HEK293T (cell line): ENCODE results near the gene PANX1.

Source experiments
- BHLHE40 ChIP-seq: fragments of 450-650 bp; IDR thresholded peaks from 2 replicates; pipeline ENCODE4 v1.6.1; 2016; ENCODE audit warnings: mild to moderate bottlenecking, moderate library complexity, borderline replicate concordance
- HDGF ChIP-seq: fragments of 450-650 bp; IDR thresholded peaks from 2 replicates; pipeline ENCODE4 v1.6.1; 2017; ENCODE audit warnings: antibody characterized with exemption, borderline replicate concordance
- SP1 ChIP-seq: fragments of 450-650 bp; IDR thresholded peaks from 2 replicates; pipeline ENCODE4 v1.6.1; 2017
- ZNF384 ChIP-seq: fragments of 450-650 bp; IDR thresholded peaks from 2 replicates; pipeline ENCODE4 v1.6.1; 2016

DNA sequence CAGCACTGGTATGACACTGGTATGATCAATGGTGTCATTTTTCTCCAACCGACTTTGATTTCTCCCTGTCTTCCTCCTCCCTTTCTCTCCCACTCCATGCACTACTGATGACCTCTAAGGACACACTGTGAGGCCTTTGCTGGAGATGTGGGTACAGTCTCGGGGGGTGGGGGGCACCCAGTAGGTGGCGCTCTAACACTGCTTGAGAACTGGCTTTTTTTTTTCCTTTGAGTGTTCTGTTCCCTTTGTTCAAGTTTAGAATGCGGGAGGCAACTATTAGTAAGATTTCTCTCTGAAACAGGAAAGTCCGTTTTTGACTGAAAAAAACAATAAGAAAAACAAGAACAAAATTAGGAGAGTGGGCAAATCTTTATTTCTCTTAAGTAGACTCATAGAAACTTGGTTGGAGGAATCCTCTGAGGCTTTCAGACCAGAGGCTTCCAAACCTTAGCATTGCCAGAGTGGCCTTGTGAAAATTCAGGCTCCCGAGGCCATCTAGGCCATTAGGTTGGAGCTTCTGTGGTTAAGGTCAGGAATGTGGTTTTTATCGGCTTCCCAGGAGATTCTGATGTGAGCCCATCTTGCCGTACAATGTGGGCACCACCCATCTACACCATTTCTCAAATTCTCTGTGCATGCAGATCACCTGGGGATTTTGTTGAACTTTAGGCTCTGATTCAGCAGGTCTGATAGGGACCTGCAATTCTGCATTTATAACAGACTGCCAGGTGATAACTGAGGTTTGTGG lies 43.2 kb downstream of the PANX1 start:
- TF ChIP-seq BHLHE40, result no peak
- TF ChIP-seq SP1, result no peak
- peak; percentile 84 for TF ChIP-seq ZNF384
- TF ChIP-seq HDGF, result no peak
